GM18507 (cell line): ENCODE results near the gene MRPS10.

Source experiments
- DNase-seq: peaks from one replicate; pipeline ENCODE4 v3.0.0; 2011; ENCODE audit warnings: low read depth; ENCODE audit not compliant: insufficient read length; ENCODE audit errors: extremely low spot score
- FAIRE-seq: peaks from 2 replicates; lab custom pipeline; 2011; peaks lifted over from hg19 to GRCh38; lab: Jason Lieb, UNC

MRPS10 gene

DNA sequence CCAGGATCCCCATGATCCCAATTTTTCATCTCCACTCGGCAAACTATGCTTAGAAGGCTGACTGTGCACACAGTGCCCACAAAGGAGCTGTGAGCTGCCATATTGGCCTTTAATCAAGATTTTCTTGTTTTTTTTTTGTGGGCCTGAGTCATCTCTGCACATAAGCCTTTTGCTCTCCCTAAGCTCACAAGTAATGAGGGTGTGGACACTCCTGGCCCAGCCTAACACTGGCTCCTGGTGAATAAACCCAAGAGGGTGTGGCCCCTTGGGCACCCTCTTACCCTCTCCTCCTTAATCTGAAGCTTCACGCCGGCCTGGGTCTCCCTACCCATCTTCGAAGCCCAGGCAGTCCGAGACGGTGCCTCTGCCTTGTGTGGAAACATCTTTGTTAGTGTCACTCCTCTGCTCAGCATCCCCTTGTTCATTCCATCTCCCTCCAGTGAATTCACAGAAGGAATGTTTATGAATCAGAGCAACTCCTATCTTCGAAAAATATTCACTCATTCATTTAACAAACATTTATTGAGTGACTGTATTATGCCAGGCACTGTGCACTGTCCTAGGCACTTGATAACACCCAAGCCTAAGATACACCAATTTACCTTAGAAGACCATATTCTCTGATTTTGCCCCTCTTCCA, 22.2 kb upstream of the MRPS10 start:
- DNase-seq = no peak
- no peak for FAIRE-seq

DNA sequence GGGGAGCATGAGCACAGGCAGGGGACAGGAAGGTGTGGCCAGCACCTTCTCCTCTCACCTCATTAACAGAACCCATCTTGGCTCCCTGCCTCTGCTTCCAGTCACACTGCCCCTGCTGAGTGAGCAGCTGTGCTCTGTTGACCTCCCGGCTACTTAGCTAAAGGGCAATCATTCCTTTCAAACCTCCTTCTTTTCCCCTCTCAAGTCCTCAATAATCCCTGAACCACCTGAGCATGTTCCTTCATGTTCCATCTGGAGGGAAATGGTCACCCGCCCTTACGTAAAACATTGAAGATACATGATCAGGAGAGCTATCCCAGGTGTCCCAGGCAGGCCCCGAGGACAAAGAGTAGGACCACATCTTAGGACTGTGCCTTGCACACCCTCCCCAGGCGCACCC, 21.7 kb upstream of the MRPS10 start:
- DNase-seq (no peak), FAIRE-seq (no peak)

DNA sequence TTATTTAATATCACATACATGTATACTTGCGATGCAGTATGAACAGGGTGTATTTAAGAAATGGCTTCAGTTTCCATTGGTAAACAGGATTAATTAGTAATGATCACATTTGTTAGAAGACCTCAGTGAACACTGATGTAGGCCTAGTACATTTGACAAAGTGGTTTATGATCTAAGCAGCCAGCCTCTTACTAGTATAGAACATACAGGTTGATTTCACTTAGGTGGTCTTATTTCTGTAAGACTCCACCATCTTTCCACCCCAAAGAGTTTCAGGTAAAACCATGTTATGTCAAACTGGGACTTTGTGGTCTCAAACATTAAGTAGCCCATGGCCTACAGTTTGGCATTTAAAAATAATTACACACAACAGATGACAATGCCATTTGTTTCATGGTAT, 20.2 kb upstream of the MRPS10 start:
- DNase-seq (no peak), FAIRE-seq (no peak)

DNA sequence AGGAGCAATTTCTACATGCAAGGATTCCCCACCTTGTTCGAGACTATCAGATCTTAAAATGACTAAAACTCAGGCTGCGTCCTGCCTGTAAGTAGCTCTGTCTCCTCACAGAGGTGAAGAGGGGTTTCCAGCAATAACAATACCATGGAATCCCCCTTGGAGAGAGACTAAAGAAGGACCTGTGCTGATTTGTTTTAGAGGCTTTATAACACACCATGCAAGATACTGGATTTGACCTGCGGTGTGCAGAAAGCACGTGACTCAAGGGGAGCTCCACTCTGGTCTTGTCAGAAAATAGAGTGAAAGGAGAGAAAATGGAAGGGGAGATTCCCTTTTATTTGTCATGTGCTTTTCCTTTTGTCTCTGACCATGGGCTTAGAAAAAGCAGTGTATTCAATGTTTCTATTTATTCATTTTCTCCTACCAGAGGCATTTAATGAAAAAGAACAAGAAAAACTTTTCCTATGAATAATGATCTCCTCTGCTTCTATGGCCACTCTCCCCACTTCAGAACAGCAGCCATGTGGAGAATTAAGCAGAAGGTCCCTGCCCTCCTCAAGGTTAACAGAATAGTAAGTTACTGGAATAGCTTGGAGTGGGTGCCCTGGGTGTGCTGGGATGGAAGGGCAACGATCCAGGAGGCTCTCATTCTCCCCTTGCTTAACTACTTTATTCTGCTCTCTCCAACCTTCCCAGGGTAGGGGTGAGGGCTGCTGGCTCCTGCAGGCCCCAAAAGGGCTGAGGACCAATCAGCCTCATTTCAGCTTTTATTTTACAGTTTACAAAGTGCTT, 19.2 kb upstream of the MRPS10 start:
- peak; percentile 52 for FAIRE-seq
- no peak for DNase-seq

DNA sequence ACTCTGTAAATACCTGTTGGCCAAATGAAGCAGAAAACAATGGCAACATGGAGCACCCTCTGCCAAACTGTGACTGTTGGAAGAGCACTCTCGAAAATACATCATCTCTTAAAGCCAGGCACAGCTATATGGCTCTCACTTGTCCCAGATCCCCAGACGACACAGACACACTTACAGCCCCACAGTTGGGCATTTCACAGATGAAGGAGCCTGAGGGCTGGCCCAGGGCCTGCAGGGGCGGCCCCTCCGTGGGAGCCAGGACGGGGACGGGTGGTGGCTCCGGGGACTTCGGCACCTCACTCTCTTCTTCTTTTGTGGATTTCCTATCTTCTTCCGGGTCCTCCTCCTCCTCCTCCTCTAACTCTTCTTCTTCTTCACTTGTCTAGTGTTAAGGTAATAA, 18.4 kb upstream of the MRPS10 start:
- DNase-seq = no peak
- no peak for FAIRE-seq

DNA sequence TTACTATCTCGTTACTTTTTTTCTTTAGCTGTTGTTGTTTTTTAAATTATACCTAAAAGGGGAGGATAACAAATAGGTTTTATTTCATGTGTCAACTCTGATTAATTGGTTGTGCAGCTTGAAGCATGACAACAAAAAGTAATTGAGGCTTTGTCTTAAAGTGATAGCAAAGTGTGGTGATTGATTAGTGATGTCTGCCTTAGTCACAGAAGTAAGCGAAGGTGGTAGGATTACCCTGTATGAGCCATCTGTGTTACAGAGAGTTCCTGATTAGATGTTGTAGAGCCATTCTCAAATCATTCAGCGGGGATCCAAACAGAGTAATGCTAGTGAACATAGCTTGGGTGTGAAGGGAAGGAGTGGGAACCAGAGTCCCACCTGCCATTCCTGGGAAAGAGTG, 14.4 kb upstream of the MRPS10 start:
- DNase-seq (no peak), FAIRE-seq (no peak)

DNA sequence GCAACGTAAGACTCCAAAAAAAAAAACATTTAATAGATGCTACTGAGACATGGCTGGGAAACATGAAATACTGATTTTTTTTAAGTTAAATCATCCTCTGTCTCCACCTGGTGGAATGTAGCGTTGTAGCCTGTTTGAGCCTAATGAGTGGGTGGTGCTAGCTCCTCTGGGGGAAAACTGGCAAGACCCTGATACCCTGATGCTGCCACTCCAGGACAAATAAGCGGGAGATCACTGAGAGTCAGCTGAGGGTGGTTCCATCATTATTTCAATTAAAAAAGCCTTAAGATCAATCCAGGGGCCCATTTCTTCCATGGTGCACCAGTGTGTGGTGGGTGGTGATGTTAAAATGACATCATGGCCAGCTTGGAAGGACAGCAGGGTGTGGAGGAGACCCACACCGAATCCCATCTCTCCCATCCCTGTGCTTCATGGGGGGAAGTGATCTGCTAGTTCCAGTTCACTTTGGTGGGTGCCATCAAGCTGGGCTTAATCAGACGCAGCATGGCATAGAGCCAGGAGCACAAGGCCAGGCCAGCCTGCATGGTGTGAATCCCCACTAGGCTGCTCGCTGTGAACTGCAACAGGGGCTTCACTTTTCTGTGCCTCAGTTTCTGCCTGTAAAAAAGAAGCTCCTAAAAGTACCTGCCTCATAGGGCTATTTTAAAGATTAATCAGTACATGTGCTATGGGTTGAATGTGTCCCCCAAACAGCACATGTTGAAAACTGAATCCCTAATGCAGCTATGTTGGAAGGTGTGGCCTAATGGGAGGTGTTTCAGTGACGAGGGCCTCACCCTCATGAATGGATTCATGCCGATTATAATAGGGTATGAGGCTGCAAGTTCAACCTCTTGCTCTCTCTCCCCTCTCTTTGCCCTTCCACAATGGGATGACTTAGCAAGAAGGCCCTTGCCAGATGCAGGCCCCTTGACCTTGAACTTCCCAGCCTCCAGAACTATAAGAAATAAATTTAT, 13.0 kb upstream of the MRPS10 start:
- DNase-seq = no peak
- no peak for FAIRE-seq

DNA sequence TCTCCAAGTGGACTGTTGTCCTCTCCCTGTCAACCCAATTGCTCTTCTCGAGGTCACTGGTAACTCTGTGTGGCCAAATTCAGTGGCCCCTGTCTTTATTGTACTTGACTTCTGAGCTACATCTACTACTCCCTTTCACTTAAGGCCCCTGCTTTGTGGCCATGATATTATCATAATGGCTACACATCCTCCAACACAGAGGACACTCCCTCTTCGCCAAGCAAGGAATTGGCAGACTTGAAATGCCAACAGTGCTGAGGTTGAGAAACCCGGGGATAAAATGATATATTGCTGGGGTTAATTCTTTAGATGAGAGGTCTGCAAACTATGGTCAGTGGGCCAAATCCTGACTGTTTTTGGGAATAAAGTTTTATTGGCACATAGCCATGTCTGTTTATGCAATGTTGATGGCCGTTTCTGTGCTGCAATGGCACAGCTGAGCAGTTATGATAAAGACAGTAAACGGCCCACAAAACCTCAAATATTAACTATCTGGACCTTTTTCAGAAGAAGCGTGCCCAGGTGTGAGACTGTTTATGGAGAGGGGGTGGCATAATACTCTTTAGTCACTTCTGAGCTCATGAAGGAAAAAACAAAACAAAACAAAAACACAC, 12.0 kb upstream of the MRPS10 start:
- FAIRE-seq = no peak

DNA sequence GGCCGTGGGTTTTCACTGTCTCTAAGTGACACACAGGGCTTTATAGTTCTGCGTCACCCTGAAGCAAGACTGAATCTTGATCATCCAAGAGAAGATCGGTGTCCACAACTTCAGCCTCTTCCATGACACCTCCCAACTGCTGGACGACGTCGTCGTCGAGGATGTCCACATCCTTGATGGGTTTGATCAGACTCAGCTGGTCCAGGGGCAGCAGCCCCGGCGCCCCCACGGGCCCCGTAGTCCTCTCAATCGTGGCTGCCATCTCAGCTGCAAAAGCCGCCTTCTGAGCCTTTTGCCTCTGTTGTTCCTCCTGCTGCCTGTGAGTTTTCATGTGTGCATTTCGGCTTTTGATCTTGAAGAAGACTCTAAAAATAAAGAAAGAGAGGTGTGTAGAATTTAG, 10.6 kb upstream of the MRPS10 start:
- FAIRE-seq (no peak), DNase-seq (no peak)

More for the DNA sequence above, 12.0 kb upstream of the MRPS10 start:
- no peak for DNase-seq

DNA sequence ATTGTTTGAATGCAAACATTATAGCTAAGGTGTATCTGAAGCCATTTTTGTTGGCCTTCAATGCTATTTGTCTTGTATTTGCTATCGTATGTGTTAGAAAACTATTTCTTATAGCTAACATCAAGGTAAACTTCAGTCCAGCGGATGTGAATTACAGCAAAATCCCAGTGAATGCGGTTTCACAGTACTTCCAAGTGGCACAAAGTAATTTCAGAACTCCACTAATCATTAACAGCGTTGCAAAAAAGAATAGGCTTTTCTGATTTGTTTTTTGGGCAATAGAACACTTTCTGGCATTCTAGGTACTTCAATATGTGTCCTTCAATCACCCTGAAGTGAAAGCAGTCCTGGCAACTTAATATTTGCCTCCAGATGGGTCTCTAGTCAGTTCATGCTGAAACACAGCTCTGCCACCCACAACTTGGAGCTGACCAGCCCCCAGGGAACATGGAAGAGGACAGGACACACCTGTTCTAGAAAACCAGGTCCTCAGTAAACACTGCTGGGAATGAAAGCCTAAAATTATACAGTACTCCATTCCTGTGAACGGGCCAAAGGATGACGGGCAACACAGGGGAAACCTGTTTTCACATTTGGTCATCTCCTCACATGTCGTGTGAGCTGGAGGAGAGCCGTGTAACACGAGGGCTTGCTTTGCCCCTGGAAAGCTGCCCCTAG, 9.7 kb upstream of the MRPS10 start:
- no peak for DNase-seq
- no peak for FAIRE-seq

DNA sequence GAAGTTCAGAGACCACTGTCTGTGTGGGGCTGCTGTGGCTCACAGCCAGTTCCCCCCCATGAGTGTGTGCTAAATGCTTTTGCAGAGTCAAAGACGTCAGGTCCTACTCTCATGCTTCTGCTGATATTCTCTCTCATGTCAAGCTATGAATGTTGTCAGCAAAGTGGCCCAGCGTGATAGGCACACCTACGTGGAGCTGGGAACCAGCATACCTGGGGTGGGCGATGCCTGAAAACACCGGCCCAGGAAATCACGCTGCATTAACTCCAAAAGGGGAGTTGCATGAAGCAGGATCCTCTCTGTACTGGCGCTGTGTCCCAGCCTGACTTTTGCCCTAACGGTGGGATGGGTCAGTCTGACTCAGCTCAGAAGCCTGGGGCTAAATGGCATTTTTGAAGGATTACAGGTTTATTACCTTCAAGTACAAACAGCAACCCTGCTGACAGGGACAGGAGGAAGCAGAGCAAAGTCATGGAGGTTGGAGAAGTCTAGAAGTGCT, 9.0 kb upstream of the MRPS10 start:
- FAIRE-seq (no peak), DNase-seq (no peak)

DNA sequence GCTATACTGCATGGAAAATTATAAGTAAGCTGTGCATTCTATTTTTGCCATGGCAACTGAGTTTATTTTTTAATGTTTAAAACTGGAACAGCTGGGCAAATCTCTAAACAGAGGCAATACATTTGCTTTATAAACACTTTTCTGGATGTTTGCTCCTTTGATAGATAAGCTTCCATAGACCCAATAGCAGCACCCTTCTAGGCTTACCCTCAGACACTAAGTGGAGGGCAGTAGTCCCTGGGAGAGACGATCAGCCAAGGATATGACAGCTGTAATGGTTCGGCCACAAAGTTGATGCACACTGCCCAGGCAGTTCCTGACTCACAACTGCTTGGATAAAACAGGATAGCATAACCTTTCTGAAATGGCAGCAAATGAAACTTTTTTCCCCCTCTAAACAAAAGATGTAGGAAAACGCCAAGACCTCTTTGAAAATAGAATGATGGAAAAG, 8.5 kb upstream of the MRPS10 start:
- FAIRE-seq (no peak), DNase-seq (no peak)

DNA sequence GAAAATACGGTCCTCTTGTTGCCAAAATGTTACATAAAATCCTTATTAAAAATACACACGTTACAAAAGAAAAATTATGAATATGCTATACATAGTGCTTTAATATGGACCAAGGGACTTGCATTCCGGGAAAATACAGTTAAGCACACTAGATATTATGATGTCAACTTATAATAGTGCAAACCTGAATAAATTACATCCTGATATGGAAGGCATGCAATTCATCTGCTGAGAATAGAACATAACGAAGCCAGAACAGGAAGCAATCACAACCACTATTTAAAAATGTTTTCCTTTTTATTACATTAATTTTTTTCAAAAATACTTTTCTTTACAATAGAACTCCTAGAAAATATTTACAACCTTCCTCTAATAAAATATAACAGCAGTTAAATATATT, 7.8 kb upstream of the MRPS10 start:
- DNase-seq = no peak
- FAIRE-seq = no peak

DNA sequence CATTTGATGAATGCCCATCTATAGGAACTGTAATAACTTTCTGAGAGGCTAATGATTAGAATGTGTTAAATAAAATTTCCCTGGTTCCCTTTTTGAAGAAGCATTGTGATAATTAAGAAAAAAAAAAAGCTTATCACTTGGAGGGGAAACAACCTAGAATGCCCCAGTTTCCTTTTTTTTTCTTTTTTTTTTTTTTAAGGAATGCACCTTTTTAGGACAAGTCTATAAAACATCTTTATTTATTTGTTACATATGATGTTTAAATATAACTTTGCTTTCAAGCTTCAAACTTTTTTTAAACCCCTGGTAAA, 7.3 kb upstream of the MRPS10 start:
- FAIRE-seq (no peak), DNase-seq (no peak)

DNA sequence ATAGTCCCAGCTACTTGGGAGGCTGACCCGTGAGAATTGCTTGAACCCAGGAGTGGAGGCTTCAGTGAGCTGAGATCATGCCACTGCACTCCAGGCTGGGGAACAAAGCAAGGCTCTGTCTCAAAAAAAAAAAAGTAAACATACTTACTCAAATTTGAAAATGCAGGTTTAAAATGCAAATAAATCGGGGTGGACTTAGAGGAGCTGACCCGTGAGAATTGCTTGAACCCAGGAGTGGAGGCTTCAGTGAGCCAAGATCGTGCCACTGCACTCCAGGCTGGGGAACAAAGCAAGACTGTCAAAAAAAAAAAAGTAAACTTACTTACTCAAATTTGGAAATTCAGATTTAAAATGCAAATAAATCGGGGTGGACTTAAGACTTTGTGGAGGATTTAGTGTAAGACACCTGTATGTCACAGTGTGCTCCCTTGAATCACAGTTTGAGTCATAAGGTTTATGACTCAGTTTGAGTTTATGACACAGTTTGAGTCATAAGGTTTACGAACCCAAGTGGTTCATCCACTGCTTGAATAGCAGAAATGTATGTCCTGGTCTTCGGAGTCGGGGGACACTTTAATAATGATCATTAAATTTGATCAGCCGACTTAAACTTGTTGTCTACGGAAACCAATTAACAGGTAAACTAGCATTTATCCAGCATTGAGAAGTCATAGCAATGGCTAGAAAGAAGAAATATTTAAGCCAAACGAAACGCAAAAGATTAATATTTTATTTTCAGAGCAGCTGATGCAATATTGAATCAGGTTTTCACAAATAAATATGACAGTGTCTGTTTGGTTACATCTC, 6.8 kb upstream of the MRPS10 start:
- DNase-seq (peak; percentile 37), FAIRE-seq (peak; percentile 79)

DNA sequence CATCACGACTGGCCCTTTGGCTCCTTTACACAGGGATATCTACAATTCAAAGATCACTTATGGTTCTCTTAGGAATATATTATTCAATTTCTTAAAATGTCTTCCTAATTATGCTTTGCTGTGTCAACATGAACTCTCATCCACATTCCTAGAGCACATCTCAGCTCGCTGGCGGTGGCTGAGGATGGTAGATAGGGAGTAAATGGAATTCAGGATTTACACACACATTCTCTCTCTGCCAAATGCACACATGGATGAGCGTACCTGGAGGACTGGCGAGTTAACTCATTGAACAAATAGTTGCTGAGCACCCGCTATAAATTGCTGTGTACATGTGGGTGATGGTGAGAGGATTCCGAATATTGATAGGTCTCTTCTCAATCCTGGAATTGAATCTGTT, 4.8 kb upstream of the MRPS10 start:
- no peak for FAIRE-seq

DNA sequence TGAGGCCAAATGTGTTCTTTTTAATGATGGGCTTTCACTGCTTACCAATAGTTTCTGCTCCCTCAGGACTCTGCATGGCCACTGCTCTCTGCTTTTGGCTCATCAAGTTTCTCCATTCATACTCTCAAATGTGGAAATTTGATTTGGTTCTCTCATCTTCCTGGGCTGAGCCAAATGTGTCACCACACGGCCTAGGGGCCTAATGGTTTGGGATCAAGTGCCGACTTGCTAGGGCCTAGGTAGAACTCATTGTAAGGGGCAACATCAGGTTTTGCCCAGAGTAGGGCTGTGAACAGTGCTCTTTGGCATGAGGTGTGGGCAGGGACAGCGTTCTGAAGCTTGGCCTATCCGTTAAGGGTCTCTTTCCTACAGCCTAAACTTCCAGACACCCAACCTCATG, 3.9 kb upstream of the MRPS10 start:
- FAIRE-seq (no peak), DNase-seq (no peak)

More for the DNA sequence above, 4.8 kb upstream of the MRPS10 start:
- no peak for DNase-seq

DNA sequence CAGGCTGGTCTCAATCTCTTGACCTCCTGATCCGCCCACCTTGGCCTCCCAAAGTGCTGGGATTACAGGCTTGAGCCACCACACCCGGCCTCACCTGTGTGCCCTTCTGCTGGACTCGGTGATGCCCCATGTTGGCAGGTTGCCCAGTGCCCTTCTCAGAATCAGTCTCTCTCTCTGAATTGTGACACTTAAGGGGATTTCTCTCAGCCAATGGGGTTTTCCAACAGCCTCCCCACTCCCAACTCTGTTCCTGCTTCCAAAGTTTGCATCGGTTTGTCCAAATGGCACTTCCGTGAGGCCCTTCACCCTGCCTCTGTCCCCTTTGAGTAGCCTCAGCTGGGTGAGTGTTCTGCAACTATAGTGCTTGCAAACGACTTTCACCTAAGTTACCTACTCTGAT, 3.1 kb upstream of the MRPS10 start:
- no peak for FAIRE-seq
- DNase-seq = no peak
